ENCODE measurements around the gene PKIG. TPM values are rescaled to one million over a fixed set of nuclear protein-coding genes. Genes with fewer than 3 reads are reported as not detected.
A peak's percentile ranks its signal among the peaks of the same experiment; 100 is the strongest.
"Not testable (repeated sequence)": the region's sequence is repeated elsewhere in the genome, so short reads cannot be mapped to it uniquely, and the experiment has no call there.

PKIG gene
- total RNA-seq, 4 donors from 2014 or later, result 78.2 to 108 (median 91.5) TPM

DNA sequence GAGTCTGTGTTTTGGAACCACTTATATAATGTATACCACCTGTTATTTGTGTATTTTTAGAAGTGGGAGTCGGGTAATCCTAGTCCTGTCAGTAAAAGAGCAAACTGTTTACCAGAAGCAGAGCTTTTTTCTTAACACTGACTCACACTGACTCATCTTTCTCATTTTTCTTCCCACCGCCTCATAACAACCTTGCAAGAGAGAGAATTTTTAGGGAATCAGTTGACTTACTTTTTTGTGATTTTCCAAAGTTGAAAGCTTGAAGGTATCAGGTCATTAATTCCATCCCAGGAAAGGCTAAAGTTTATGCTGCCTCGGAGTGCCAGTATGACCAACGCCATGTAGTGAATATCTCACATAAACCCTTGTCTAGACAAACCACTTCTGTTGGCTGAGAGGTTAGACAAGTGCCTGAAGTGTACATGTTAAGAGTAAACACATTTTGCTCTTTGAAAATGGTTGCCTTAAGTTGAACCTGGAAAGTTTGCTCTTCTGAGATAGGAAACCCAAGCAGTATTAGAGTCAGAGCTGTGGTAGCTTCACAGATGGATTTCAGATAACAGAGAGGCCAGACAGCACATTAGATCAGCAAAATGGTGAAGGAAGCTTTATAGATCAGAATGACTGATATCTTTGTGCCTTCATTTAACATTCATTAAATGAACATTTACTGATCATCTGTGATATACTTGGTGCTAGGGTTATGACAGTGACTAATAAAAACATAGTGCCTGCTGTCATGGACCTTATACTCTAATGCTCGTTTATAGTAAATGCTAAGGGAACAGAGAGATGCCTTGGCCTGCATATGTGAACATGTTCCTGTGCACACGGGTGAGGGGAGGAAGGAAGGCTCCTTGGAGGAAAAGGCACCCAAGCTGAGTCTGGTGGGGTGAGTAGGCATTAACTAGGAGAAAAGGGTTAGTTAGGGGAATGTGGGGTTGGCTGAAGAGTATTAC lies 29.1 kb upstream of the PKIG start:
- Histone ChIP-seq H3K36me3 (no peaks in the 10 kb centered on the region), H3K4me1 (peaks cover 0 to 15% (median 1%) of the 10 kb centered on the region in 4 donors), H3K4me3 (no peak overlapping the region), H3K27me3 (no peaks in the 10 kb centered on the region), H3K27ac (peak overlapping the region in 3 of 4 donors; percentile 6 to 60 (median 16)), H3K9me3 (no peaks in the 10 kb centered on the region)
- no peak for DNase-seq (ENCODE audit: low spot score in 2 of 2)
- TF ChIP-seq, protein P1, sequence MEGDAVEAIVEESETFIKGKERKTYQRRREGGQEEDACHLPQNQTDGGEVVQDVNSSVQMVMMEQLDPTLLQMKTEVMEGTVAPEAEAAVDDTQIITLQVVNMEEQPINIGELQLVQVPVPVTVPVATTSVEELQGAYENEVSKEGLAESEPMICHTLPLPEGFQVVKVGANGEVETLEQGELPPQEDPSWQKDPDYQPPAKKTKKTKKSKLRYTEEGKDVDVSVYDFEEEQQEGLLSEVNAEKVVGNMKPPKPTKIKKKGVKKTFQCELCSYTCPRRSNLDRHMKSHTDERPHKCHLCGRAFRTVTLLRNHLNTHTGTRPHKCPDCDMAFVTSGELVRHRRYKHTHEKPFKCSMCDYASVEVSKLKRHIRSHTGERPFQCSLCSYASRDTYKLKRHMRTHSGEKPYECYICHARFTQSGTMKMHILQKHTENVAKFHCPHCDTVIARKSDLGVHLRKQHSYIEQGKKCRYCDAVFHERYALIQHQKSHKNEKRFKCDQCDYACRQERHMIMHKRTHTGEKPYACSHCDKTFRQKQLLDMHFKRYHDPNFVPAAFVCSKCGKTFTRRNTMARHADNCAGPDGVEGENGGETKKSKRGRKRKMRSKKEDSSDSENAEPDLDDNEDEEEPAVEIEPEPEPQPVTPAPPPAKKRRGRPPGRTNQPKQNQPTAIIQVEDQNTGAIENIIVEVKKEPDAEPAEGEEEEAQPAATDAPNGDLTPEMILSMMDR (IDR thresholded peaks at IDR 0.05), result no peak
- TF ChIP-seq EP300 (IDR thresholded peaks at IDR 0.05) (no peak), POLR2A (IDR thresholded peaks at IDR 0.05) (no peak)
- WGBS, 2 donors, result 67 to 74% methylated on average over 6 of the region's 6 CpGs

DNA sequence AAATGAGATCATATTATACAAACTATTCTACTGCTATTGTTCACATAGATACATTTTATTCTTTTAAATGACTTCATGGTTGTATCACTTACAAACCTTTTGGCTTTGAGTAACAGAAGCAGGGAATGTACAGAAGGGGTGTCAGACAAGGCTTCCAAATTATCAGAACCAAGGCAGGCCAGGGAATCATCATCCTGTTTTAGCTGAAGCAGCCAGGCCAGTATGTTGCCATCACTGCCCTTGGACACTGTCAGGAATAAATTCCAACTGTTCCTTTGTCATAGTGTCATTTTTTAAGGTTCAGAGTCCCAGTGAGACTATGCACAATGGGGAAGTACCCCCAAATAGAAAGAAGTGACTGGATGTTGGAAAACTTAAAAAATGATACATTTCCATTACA lies 23.1 kb upstream of the PKIG start:
- no peak for TF ChIP-seq POLR2A (IDR thresholded peaks at IDR 0.05)
- TF ChIP-seq, protein P1 (IDR thresholded peaks at IDR 0.05), result no peak
- TF ChIP-seq EP300 (IDR thresholded peaks at IDR 0.05), result no peak
- no peak for DNase-seq (ENCODE audit: low spot score in 2 of 2)
- H3K36me3 ChIP-seq, result no peaks in the 10 kb centered on the region
- no peak overlapping the region for H3K27ac ChIP-seq
- H3K27me3 ChIP-seq, result no peaks in the 10 kb centered on the region
- H3K4me3 ChIP-seq, result no peak overlapping the region
- H3K9me3 ChIP-seq, result no peaks in the 10 kb centered on the region
- no peaks in the 10 kb centered on the region for H3K4me1 ChIP-seq

DNA sequence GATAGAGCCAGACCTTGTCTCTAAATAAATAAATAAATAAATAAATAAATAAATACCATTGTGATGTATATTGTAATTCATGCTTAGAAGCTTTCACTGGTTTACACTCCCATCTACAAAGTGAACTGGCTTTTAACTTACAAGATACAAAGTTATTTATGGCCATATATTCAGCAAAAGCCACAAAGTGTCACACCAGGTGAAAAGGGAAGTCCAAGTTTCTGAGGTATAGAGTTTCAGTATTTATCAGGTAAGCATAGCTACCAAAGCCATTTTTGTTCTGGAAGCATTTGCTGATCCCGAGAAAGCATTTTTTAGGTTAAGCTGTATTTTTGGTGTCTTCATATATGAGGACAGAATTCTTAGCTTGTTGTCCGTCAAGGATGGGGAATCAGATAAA lies 22.1 kb upstream of the PKIG start:
- H3K36me3 ChIP-seq, result no peaks in the 10 kb centered on the region
- 87 to 99% methylated on average over 2 of the region's 2 CpGs for WGBS, 2 donors
- no peak for DNase-seq (ENCODE audit: low spot score in 2 of 2)
- H3K27me3 ChIP-seq, result no peaks in the 10 kb centered on the region
- no peaks in the 10 kb centered on the region for H3K9me3 ChIP-seq
- H3K4me3 ChIP-seq, result no peak overlapping the region
- no peaks in the 10 kb centered on the region for H3K4me1 ChIP-seq
- TF ChIP-seq, protein P1 (IDR thresholded peaks at IDR 0.05), result no peak
- H3K27ac ChIP-seq, result no peak overlapping the region

DNA sequence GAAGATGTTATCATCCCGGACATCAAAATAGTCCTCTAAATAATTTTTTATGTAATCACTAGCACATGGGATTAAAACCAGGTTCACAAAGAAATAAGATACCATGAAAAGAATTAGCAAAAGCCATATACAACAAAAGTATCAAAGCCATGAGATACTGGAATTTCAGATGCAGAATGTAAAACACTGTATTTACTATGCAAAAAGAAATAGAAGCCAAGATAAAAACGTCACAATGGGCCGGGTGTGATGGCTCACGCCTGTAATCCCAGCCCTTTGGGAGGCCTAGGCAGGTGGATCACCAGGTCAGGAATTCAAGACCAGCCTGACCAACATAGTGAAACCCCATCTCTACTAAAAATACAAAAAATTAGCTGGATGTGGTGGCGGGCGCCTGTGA lies 21.6 kb upstream of the PKIG start:
- DNase-seq (ENCODE audit: low spot score in 2 of 2); H3K4me3 ChIP-seq; H3K4me1 ChIP-seq; H3K27me3 ChIP-seq; H3K9me3 ChIP-seq; H3K27ac ChIP-seq; H3K36me3 ChIP-seq: not testable (repeated sequence)
- WGBS, 2 donors, result 88 to 94% methylated on average over 6 of the region's 6 CpGs

DNA sequence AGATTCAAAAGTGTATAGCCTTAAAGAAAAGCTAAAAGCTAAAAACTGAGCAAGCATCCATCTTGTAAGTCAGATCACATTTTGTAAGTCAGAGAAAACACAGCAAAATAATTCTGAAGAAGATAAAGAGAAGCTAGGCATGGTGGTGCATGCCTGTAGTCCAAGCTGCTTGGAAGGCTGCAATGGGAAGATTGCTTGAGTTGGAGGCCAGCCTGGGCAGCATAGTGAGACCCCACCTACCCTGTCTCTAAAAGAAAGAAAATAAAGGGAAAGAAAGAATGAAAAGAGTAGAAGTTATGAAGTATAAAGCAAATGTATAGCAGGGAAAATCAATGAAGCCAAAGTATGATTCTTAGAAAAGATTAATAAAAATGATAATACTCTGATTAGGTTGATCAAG lies 20.5 kb upstream of the PKIG start:
- TF ChIP-seq POLR2A (IDR thresholded peaks at IDR 0.05) (no peak), EP300 (IDR thresholded peaks at IDR 0.05) (no peak)
- TF ChIP-seq, protein P1 (IDR thresholded peaks at IDR 0.05), result no peak
- H3K9me3 ChIP-seq, result no peaks in the 10 kb centered on the region
- H3K4me3 ChIP-seq, result no peak overlapping the region
- no peaks in the 10 kb centered on the region for H3K27me3 ChIP-seq
- H3K27ac ChIP-seq, result no peak overlapping the region
- H3K4me1 ChIP-seq, result no peaks in the 10 kb centered on the region
- DNase-seq (ENCODE audit: low spot score in 2 of 2), result no peak
- no peaks in the 10 kb centered on the region for H3K36me3 ChIP-seq
